Endothelial cell of umbilical vein (primary cell): ENCODE results near the gene SYT7. TPM values are rescaled to one million over a fixed set of nuclear protein-coding genes. Genes with fewer than 3 reads are reported as not detected.

Source experiments
- BruUV-seq: library from RNA; stranded (reverse); fragments of 400-500 nt; replicated peaks from 2 replicates; lab custom pipeline; 2021; lab: Mats Ljungman, UMichigan
- CTCF ChIA-PET: fragments of 300-600, 350-600 bp; sonication (Branson Sonifier 250); formaldehyde crosslinking; loops from one replicate; lab custom pipeline; 2021; ENCODE audit warnings: antibody characterized with exemption, inconsistent platforms; lab: Charles Lee
- POLR2A ChIA-PET: fragments of 300-600, 350-600 bp; sonication (Branson Sonifier 250); formaldehyde crosslinking; loops from one replicate; lab custom pipeline; 2021; ENCODE audit warnings: antibody characterized with exemption, inconsistent platforms; lab: Charles Lee
- DNase-seq: peaks from one replicate; pipeline ENCODE4 v3.0.0-alpha.2; 2011; ENCODE audit warnings: low read depth, low spot score
- FAIRE-seq: peaks from 2 replicates; lab custom pipeline; 2011; peaks lifted over from hg19 to GRCh38; lab: Jason Lieb, UNC
- H2AFZ ChIP-seq: 2 replicates; pipeline ENCODE4 v1.6.0; 2012; ENCODE audit warnings: low read depth, low read length, control low read depth, inconsistent platforms
- H3K27ac ChIP-seq: 2 replicates; pipeline ENCODE4 v1.5.1; 2011; ENCODE audit warnings: low read depth, mild to moderate bottlenecking, control low read depth, low read length, moderate library complexity; ENCODE audit not compliant: insufficient read depth
- H3K27me3 ChIP-seq, 2 experiments: 2 replicates each; pipeline versions ENCODE4 v1.6.0 to v1.6.1; 2011; ENCODE audit warnings: low read length in 2 of 2, mixed read lengths in 1 of 2; ENCODE audit not compliant: control insufficient read depth in 2 of 2, insufficient read depth in 2 of 2
- H3K36me3 ChIP-seq, 2 experiments: 2 replicates in 1 of 2; 3 replicates in 1 of 2; pipeline ENCODE4 v1.5.1; 2011; ENCODE audit warnings: low read length in 2 of 2, mild to moderate bottlenecking in 1 of 2, moderate library complexity in 1 of 2; ENCODE audit not compliant: control insufficient read depth in 2 of 2, insufficient read depth in 2 of 2; ENCODE audit errors: extremely low read depth in 1 of 2
- H3K4me1 ChIP-seq: 3 replicates; pipeline ENCODE4 v1.5.1; 2011; ENCODE audit warnings: mild to moderate bottlenecking, low read length; ENCODE audit not compliant: control insufficient read depth, insufficient read depth; ENCODE audit errors: extremely low read depth
- H3K4me2 ChIP-seq: 2 replicates; pipeline ENCODE4 v1.6.1; 2011; ENCODE audit warnings: low read length, control low read depth, mixed read lengths; ENCODE audit not compliant: insufficient read depth
- H3K4me3 ChIP-seq, 3 experiments: fragments of 200-600 bp in 1 of 3; sonication (generic), shearing (Covaris generic) in 1 of 3; replicated peaks in 1 of 3; 2 replicates each; pipeline ENCODE4 v1.5.1; 2011 to 2016; ENCODE audit warnings: control low read depth in 3 of 3, low read length in 3 of 3, mild to moderate bottlenecking in 2 of 3, inconsistent platforms in 1 of 3, low read depth in 1 of 3, moderate library complexity in 1 of 3; ENCODE audit not compliant: insufficient read depth in 1 of 3
- H3K79me2 ChIP-seq: 2 replicates; pipeline ENCODE4 v1.6.0; 2012; ENCODE audit warnings: low read length, inconsistent platforms; ENCODE audit not compliant: control insufficient read depth, insufficient read depth
- H3K9ac ChIP-seq: replicated peaks from 2 replicates; pipeline ENCODE3; 2011; ENCODE audit warnings: low read length, control low read depth; ENCODE audit not compliant: insufficient read depth; ENCODE audit errors: extremely low read depth
- H3K9me1 ChIP-seq: replicated peaks from 3 replicates; pipeline ENCODE4 v1.6.0; 2011; ENCODE audit warnings: mild to moderate bottlenecking, low read length; ENCODE audit not compliant: control insufficient read depth, insufficient read depth; ENCODE audit errors: extremely low read depth
- H3K9me3 ChIP-seq: replicated peaks from 2 replicates; pipeline ENCODE4 v1.5.1; 2012; ENCODE audit warnings: low read length, inconsistent platforms; ENCODE audit not compliant: control insufficient read depth, insufficient read depth
- H4K20me1 ChIP-seq: replicated peaks from 2 replicates; pipeline ENCODE3; 2011; ENCODE audit warnings: mild to moderate bottlenecking, low read length; ENCODE audit not compliant: control insufficient read depth, insufficient read depth; ENCODE audit errors: extremely low read depth
- EZH2 ChIP-seq: IDR thresholded peaks from 2 replicates; pipeline ENCODE4 v1.6.1; 2012; ENCODE audit warnings: borderline replicate concordance, low read depth, mild to moderate bottlenecking, moderate library complexity, low read length, inconsistent platforms; ENCODE audit not compliant: severe bottlenecking
- FOS ChIP-seq: IDR thresholded peaks from 2 replicates; pipeline ENCODE4 v1.6.1; 2011; ENCODE audit warnings: mild to moderate bottlenecking, low read length, moderate library complexity, borderline replicate concordance; ENCODE audit not compliant: insufficient read depth
- GATA2 ChIP-seq: IDR thresholded peaks from 2 replicates; pipeline ENCODE4 v1.7.0; 2011; ENCODE audit warnings: low read depth, mild to moderate bottlenecking, moderate library complexity, mixed read lengths, low read length; ENCODE audit not compliant: insufficient read length, insufficient read depth
- JUN ChIP-seq: IDR thresholded peaks from 2 replicates; pipeline ENCODE4 v1.6.1; 2011; ENCODE audit warnings: borderline replicate concordance, low read depth; ENCODE audit not compliant: insufficient read length, insufficient read depth
- MAX ChIP-seq: IDR thresholded peaks from 2 replicates; pipeline ENCODE4 v1.6.1; 2011; ENCODE audit not compliant: insufficient read depth, insufficient read length
- MYC ChIP-seq: IDR thresholded peaks from one replicate; pipeline ENCODE4 v1.6.1; 2011; ENCODE audit warnings: mild to moderate bottlenecking, low read depth, low read length
- POLR2A ChIP-seq: IDR thresholded peaks from 2 replicates; pipeline ENCODE4 v1.6.1; 2012; ENCODE audit warnings: low read depth, mild to moderate bottlenecking, control low read depth, low read length
- POLR2AphosphoS5 ChIP-seq: IDR thresholded peaks from 2 replicates; pipeline ENCODE4 v1.6.1; 2012; ENCODE audit warnings: low read depth, mild to moderate bottlenecking, control low read depth, low read length, moderate library complexity; ENCODE audit not compliant: insufficient read depth
- dilution Hi-C: fragments of 300-500 bp; cut with MboI; formaldehyde crosslinking; loops from one replicate; pipeline ENCODE4 v1.15.0; 2019; ENCODE audit warnings: low sequenced_read_pairs; ENCODE audit not compliant: extremely low pct_ligation_motif_present
- intact Hi-C: fragments of 100-400 bp; cut with micrococcal nuclease; formaldehyde crosslinking; loops from one replicate; pipeline ENCODE4 v1.10.0; 2022
- polyA plus RNA-seq, 4 experiments: library from polyadenylated mRNA; depleted of rRNA in 3 of 4; stranded (reverse) in 3 of 4; unstranded in 1 of 4; fragments of >200 nt; gene quantifications; 2 replicates each; pipeline versions ENCODE4 v1.2.1 to v1.2.3, GENCODE V29; 2011 to 2012; ENCODE audit warnings: missing spikeins in 1 of 4
- total RNA-seq: library from RNA; stranded (reverse); gene quantifications from 2 replicates; pipeline ENCODE4 v1.2.3, GENCODE V29; 2021
- TF ChIP-seq, protein P1 (sequence below), 2 donors: IDR thresholded peaks; 1 replicate in 1 of 2; 2 replicates in 1 of 2; pipeline ENCODE4 v1.5.1; 2011; ENCODE audit warnings: low read length in 2 of 2, mild to moderate bottlenecking in 2 of 2, moderate library complexity in 2 of 2, control low read depth in 1 of 2, inconsistent platforms in 1 of 2, low read depth in 1 of 2; ENCODE audit not compliant: insufficient read depth in 1 of 2; ENCODE audit errors: extremely low read depth in 1 of 2

SYT7 gene
- total and polyA plus RNA-seq, 2 donors (not counting 3 experiments of a cell fraction or from before 2014, with no cell fraction given), result 0.08 to 0.55 TPM

GRCh38 chr11:61526229-61526628 lies 54.6 kb downstream of the SYT7 start:
- H3K36me3 ChIP-seq, result no peaks in the 10 kb centered on the region
- TF ChIP-seq FOS (no peak), MAX (no peak), GATA2 (no peak), EZH2 (no peak), MYC (no peak), POLR2A (no peak), POLR2AphosphoS5 (no peak), JUN (no peak)
- TF ChIP-seq, protein P1, sequence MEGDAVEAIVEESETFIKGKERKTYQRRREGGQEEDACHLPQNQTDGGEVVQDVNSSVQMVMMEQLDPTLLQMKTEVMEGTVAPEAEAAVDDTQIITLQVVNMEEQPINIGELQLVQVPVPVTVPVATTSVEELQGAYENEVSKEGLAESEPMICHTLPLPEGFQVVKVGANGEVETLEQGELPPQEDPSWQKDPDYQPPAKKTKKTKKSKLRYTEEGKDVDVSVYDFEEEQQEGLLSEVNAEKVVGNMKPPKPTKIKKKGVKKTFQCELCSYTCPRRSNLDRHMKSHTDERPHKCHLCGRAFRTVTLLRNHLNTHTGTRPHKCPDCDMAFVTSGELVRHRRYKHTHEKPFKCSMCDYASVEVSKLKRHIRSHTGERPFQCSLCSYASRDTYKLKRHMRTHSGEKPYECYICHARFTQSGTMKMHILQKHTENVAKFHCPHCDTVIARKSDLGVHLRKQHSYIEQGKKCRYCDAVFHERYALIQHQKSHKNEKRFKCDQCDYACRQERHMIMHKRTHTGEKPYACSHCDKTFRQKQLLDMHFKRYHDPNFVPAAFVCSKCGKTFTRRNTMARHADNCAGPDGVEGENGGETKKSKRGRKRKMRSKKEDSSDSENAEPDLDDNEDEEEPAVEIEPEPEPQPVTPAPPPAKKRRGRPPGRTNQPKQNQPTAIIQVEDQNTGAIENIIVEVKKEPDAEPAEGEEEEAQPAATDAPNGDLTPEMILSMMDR (IDR thresholded peaks at IDR 0.05; ENCODE audit: extremely low read depth in 1 of 2, insufficient read depth in 1 of 2, low read depth in 1 of 2, low read length in 2 of 2), result no peak
- no peak overlapping the region for H3K27ac ChIP-seq
- FAIRE-seq, result no peak
- ChIA-PET POLR2A (no interaction called here), CTCF (interaction anchor here (0.8 to 3.5 kb wide), 6 partner anchors 9 to 80 kb away, joined by 3 to 53 read pairs (median 6); partner anchors contain the start of gene LRRC10B)
- no peaks in the 10 kb centered on the region for H4K20me1 ChIP-seq
- no peaks in the 10 kb centered on the region for H3K79me2 ChIP-seq
- H3K4me1 ChIP-seq, result no peaks in the 10 kb centered on the region
- H2AFZ ChIP-seq, result no peak overlapping the region
- no peaks in the 10 kb centered on the region for H3K27me3 ChIP-seq
- DNase-seq, result no peak
- dilution Hi-C loops (no loop called here), intact Hi-C loops (no loop called here)
- H3K9me1 ChIP-seq, result no peaks in the 10 kb centered on the region
- BruUV-seq, result no TSS peak
- H3K4me3 ChIP-seq, result no peak overlapping the region
- no peak overlapping the region for H3K4me2 ChIP-seq
- no peak overlapping the region for H3K9ac ChIP-seq
- no peaks in the 10 kb centered on the region for H3K9me3 ChIP-seq
